GM15510 (cell line): ENCODE results near the gene SRPK3.

Experiments
- POLR2A ChIP-seq: IDR thresholded peaks from 3 replicates; pipeline ENCODE4 v1.6.1; 2011; ENCODE audit warnings: borderline replicate concordance; ENCODE audit not compliant: insufficient read length; ENCODE audit errors: extremely low read depth

The SRPK3 gene

GRCh38 chrX:153775293-153776119 is 5.3 kb upstream of the SRPK3 start:
- TF ChIP-seq POLR2A: no peak

- no peak for TF ChIP-seq POLR2A
Observed at GRCh38 chrX:153776120-153776599, 4.7 kb upstream of the SRPK3 start.

- no peak for TF ChIP-seq POLR2A
Observed at GRCh38 chrX:153776611-153777045, 4.2 kb upstream of the SRPK3 start.

- TF ChIP-seq POLR2A: no peak
Observed at GRCh38 chrX:153777261-153778090, 3.4 kb upstream of the SRPK3 start.

- TF ChIP-seq POLR2A: no peak
Observed at GRCh38 chrX:153778181-153778580, 2.7 kb upstream of the SRPK3 start.

GRCh38 chrX:153778684-153779101 is 2.1 kb upstream of the SRPK3 start:
- no peak for TF ChIP-seq POLR2A

- no peak for TF ChIP-seq POLR2A
Observed at GRCh38 chrX:153779891-153780677, 757 bp upstream of the SRPK3 start.

GRCh38 chrX:153781428-153782047 is 697 bp downstream of the SRPK3 start:
- no peak for TF ChIP-seq POLR2A

- no peak for TF ChIP-seq POLR2A
Observed at GRCh38 chrX:153782313-153782712, 1.5 kb downstream of the SRPK3 start.

- TF ChIP-seq POLR2A: no peak
Observed at GRCh38 chrX:153782871-153783270, 2.0 kb downstream of the SRPK3 start.

- TF ChIP-seq POLR2A: no peak
Observed at GRCh38 chrX:153783378-153784013, 2.7 kb downstream of the SRPK3 start.

- no peak for TF ChIP-seq POLR2A
Observed at GRCh38 chrX:153784325-153784967, 3.6 kb downstream of the SRPK3 start.

- no peak for TF ChIP-seq POLR2A
Observed at GRCh38 chrX:153786669-153787068, 5.8 kb downstream of the SRPK3 start.
